MG63 (cell line): ENCODE data around the gene MAP2K5. TPM values are rescaled to one million over a fixed set of nuclear protein-coding genes. Genes with fewer than 3 reads are reported as not detected.

ENCODE experiments used
- DNase-seq: peaks from one replicate; pipeline ENCODE4 v3.0.0-alpha.2; 2020
- H3K27me3 ChIP-seq: fragments of 250-450 bp; sonication (Bioruptor Pico); 2 replicates; pipeline ENCODE4 v1.5.1; 2020; ENCODE audit warnings: mild to moderate bottlenecking, moderate library complexity
- H3K36me3 ChIP-seq: fragments of 250-450 bp; sonication (Bioruptor Pico); 2 replicates; pipeline ENCODE4 v1.5.1; 2020; ENCODE audit warnings: mild to moderate bottlenecking, moderate library complexity
- H3K4me3 ChIP-seq: fragments of 250-450 bp; sonication (Bioruptor Pico); 2 replicates; pipeline ENCODE4 v1.5.1; 2020; ENCODE audit warnings: mild to moderate bottlenecking, moderate library complexity
- H3K9me3 ChIP-seq: fragments of 250-450 bp; sonication (Bioruptor Pico); 2 replicates; pipeline ENCODE4 v1.5.1; 2020; ENCODE audit warnings: mild to moderate bottlenecking, moderate library complexity
- total RNA-seq: library from RNA; depleted of rRNA; stranded (reverse); fragments of >200 nt; shearing (Covaris generic); gene quantifications from 2 replicates; pipeline ENCODE4 v1.2.3, GENCODE V29; 2014; ENCODE audit warnings: low replicate concordance

Gene MAP2K5
- total RNA-seq, 1 experiment from 2014 or later = 2.5 TPM

DNA sequence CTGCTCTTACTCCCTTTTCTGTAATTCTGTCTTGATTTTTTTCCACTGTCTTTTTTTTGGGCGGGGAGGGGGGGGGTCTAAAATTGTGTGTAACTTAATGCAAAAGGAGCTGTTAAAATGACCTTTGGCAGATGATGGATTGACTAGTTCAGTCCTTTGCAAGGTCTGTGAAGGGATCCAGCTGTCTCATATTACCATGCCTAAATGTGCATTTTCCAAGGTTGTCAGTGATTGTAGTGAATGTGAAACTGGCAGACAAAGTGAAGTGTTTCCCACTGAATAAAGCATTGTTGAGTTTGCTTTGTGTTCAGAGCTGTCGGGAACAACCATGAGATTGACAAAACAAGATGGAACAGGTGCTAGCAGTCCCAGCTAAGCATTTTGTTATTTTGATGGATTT, 172.7 kb downstream of the MAP2K5 start:
- H3K9me3 ChIP-seq = no peaks in the 10 kb centered on the region
- no peak for DNase-seq
- H3K27me3 ChIP-seq = no peaks in the 10 kb centered on the region
- no peaks in the 10 kb centered on the region for H3K36me3 ChIP-seq
- no peak overlapping the region for H3K4me3 ChIP-seq

DNA sequence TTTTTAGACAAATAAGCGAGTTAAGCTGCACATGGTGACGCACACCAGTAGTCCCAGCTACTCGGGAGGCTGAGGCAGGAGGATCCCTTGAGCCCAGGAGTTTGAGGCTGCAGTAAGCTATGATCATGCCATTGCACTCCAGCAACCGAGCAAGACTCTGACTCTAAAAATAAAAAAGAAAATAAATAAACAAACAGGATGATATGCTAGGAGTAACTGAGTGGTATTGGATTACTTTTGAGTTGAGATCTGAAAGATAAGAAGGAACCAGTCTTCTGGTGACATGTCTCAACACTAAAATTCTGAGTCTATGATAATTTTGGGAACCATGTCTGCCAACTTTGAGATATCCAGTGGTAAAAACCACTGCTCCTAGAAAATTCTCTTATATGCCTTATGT, 173.7 kb downstream of the MAP2K5 start:
- Histone ChIP-seq H3K4me3 (no peak overlapping the region), H3K9me3 (no peaks in the 10 kb centered on the region), H3K27me3 (no peaks in the 10 kb centered on the region), H3K36me3 (no peaks in the 10 kb centered on the region)
- no peak for DNase-seq

DNA sequence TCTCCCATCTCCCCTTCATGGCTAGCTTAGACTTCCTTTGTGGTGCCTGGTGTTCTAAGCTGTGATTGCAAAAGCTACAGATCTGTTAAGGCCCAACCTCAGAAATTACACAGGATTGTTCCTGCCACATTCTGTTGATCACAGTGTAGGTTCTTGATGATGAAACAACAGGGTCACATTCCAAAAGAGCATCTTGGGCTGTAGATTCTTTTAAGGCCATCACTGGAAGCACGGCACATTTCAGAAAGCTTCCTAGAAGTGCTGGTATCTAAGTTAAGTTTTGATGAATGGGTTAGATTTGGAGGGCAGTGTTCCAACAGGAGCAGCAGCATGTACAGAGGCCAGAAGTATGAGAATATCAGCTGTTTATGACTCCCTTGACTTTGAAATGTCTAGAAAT, 175.3 kb downstream of the MAP2K5 start:
- no peak for DNase-seq
- Histone ChIP-seq H3K27me3 (no peaks in the 10 kb centered on the region), H3K36me3 (no peaks in the 10 kb centered on the region), H3K4me3 (no peak overlapping the region), H3K9me3 (no peaks in the 10 kb centered on the region)

DNA sequence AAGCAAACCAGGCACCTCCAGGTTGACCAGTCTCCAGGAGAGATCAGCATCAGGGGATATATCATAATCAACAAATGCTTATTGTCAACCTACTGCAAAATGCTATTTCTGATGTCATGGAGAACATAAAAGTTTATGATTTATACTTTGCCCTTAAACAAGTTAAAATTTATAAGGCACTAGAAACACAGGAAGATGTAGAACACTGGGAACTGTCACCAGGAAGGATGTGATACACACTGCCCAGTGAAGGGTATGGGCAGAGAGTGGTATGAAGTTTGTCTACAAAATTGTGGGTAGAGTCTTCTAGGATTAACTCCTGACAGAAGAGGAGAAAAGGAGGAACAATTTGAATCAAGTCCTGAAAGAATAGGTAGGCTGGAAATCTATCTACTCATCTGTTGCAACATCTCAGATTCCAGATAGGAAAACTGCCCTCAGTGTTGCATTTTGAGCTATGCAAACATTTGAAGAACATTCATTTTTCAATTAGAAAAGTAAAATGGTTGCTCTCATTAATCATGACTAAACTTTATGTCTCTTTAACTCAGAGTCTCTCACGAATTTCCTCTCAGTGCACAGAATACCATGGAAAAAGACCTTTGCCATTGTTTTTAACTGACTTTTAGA, 176.9 kb downstream of the MAP2K5 start:
- Histone ChIP-seq H3K36me3 (no peaks in the 10 kb centered on the region), H3K27me3 (no peaks in the 10 kb centered on the region), H3K4me3 (no peak overlapping the region), H3K9me3 (no peaks in the 10 kb centered on the region)
- no peak for DNase-seq

- DNase-seq = no peak
- Histone ChIP-seq H3K4me3 (no peak overlapping the region), H3K9me3 (no peaks in the 10 kb centered on the region)
Measured at GRCh38 chr15:67720556-67721175, 178.2 kb downstream of the MAP2K5 start.

DNA sequence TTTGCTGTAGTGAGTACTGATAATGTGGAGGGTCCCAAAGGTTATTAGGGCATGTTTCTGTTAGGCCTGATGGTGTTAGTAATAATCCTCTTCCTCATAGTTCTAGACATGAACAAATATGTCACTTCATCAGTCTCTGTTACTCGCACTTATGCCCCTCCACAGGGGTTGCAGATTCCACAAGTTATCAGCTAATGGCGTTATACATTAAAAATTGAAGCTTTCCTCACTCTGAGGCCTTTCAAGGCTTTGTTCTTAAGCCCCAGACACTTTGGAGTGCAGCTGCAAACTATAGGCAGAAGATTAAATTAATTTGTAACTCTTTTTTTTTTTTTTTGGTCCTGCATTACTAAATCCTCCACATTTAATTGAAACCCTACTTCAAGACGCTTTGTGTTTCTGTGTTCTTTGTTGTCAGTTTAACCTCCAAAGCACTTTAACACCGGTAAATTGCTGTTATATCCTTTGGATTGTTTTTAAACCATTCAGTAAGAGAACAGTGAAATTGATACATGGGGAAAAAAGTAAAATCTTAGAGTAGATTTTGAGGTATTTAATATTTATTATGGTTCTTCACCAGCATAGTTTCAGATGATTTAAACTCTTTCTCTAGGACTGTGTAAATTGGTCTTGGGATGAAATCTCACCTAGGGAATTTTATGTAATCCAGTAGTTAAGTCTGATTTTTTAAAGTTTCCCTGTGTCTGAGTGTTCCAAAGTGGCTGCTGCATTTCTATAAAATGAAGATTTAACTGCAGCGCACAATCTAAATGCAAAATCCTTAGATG, 179.7 kb downstream of the MAP2K5 start:
- no peak overlapping the region for H3K4me3 ChIP-seq
- no peaks in the 10 kb centered on the region for H3K27me3 ChIP-seq
- H3K9me3 ChIP-seq = no peaks in the 10 kb centered on the region
- DNase-seq = no peak
- no peaks in the 10 kb centered on the region for H3K36me3 ChIP-seq

More at GRCh38 chr15:67720556-67721175, 178.2 kb downstream of the MAP2K5 start:
- Histone ChIP-seq H3K36me3 (no peaks in the 10 kb centered on the region), H3K27me3 (no peaks in the 10 kb centered on the region)

- no peak for DNase-seq
- H3K36me3 ChIP-seq = no peaks in the 10 kb centered on the region
- H3K9me3 ChIP-seq = no peaks in the 10 kb centered on the region
- no peaks in the 10 kb centered on the region for H3K27me3 ChIP-seq
- H3K4me3 ChIP-seq = no peak overlapping the region
Measured at GRCh38 chr15:67723294-67724024, 181.0 kb downstream of the MAP2K5 start.

- Histone ChIP-seq H3K27me3 (no peaks in the 10 kb centered on the region), H3K4me3 (no peak overlapping the region)
Measured at GRCh38 chr15:67724691-67725375, 182.3 kb downstream of the MAP2K5 start.

DNA sequence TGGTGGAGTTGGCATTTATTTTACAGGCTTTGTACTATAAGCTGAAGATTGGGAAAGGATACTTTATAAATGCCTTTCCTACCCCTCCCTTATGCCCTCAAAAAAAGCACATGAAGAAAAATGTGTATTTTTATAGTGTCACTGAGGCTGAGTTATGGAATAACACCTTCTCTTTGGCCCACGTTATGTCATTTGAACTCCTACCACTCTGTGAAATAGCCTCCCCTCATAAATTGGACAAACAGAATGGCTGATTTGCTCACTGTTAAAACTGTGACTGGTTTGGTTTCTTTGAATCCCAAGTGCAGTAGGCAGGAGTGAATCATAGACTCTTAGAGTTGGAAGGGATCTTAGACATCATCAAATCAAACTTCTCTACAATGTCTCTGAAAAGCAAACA, 187.6 kb downstream of the MAP2K5 start:
- no peaks in the 10 kb centered on the region for H3K9me3 ChIP-seq
- DNase-seq = no peak

More at GRCh38 chr15:67724691-67725375, 182.3 kb downstream of the MAP2K5 start:
- no peak for DNase-seq
- no peaks in the 10 kb centered on the region for H3K9me3 ChIP-seq
- no peaks in the 10 kb centered on the region for H3K36me3 ChIP-seq

DNA sequence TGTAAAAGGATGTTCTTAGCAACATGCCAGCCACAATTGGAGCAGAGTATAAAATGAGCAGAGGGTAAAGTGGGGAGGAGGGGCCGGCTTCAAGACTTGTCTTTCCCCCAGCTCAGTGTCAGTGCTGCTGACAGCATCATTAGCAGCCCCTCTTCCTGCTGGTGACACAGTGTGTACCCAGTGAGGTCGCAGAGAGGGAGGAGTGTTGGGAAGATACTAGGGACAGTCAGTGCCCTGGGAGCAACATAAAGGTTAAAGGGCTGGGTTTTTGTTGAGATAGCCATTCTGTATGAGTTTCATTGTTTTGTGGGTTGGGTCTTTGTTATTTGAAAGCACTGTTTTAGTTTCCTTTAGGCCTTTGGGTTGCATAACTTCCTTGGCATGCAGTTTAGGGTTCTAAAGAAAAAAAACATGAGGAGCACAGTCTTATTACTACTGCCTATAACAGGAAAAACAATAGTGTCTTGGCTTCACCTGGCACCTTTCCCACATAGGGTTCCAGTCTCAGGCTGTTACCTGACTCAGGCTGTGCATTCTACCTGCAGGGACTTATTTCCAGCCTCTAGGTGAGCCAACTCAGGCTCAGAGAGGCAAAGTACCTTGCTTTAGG, 188.7 kb downstream of the MAP2K5 start:
- no peaks in the 10 kb centered on the region for H3K27me3 ChIP-seq
- no peaks in the 10 kb centered on the region for H3K36me3 ChIP-seq
- no peak overlapping the region for H3K4me3 ChIP-seq
- no peaks in the 10 kb centered on the region for H3K9me3 ChIP-seq
- no peak for DNase-seq

More for the DNA sequence above, 187.6 kb downstream of the MAP2K5 start:
- Histone ChIP-seq H3K4me3 (no peak overlapping the region), H3K27me3 (no peaks in the 10 kb centered on the region), H3K36me3 (no peaks in the 10 kb centered on the region)

DNA sequence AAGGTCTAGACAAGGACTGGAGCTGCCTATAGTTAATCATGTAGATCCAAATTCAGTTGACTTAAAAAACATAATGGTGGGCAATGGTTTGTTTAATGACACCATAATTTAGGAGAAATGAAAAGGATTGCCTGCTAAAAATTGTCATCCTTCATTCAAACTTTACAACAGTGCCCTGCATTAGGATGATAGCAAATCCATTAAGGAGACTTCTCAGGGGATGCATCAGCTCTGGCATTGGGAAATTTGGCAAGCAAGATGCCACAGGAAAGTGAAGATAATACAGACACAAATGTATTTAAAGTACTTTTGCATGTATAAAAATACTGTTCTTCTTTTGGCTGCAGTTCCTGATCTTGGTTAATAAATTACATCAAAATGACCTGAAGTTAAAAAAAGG, 189.7 kb downstream of the MAP2K5 start:
- DNase-seq = no peak
- Histone ChIP-seq H3K9me3 (no peaks in the 10 kb centered on the region), H3K27me3 (no peaks in the 10 kb centered on the region), H3K4me3 (no peak overlapping the region), H3K36me3 (no peaks in the 10 kb centered on the region)

- Histone ChIP-seq H3K36me3 (no peaks in the 10 kb centered on the region), H3K27me3 (no peaks in the 10 kb centered on the region), H3K4me3 (no peak overlapping the region), H3K9me3 (no peaks in the 10 kb centered on the region)
- no peak for DNase-seq
Measured at GRCh38 chr15:67732671-67733374, 190.3 kb downstream of the MAP2K5 start.

DNA sequence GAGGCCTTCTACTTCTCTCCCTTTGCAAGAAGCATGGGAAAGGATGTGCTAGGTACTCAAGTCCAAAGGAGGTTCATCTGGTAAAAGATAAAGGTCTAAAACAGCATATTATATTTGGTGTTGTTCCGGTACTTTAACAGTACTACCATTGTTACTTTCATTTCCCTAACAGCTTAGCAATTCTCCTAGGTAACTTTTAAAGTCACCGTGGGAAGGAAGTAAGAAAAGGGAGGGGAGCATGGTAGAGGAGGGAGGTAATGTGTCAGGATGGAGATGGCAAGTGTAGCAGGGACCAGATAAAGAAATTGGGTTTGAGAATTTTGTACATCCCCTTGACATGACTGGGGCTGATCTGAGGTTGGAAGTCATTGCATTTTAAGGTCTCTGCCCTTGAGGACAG, 193.4 kb downstream of the MAP2K5 start:
- no peaks in the 10 kb centered on the region for H3K27me3 ChIP-seq
- no peak for DNase-seq
- H3K36me3 ChIP-seq = no peaks in the 10 kb centered on the region
- H3K4me3 ChIP-seq = no peak overlapping the region
- H3K9me3 ChIP-seq = no peaks in the 10 kb centered on the region

- no peaks in the 10 kb centered on the region for H3K27me3 ChIP-seq
- H3K4me3 ChIP-seq = no peak overlapping the region
- H3K9me3 ChIP-seq = no peaks in the 10 kb centered on the region
- no peak for DNase-seq
- H3K36me3 ChIP-seq = no peaks in the 10 kb centered on the region
Measured at GRCh38 chr15:67736810-67737209, 194.3 kb downstream of the MAP2K5 start.

DNA sequence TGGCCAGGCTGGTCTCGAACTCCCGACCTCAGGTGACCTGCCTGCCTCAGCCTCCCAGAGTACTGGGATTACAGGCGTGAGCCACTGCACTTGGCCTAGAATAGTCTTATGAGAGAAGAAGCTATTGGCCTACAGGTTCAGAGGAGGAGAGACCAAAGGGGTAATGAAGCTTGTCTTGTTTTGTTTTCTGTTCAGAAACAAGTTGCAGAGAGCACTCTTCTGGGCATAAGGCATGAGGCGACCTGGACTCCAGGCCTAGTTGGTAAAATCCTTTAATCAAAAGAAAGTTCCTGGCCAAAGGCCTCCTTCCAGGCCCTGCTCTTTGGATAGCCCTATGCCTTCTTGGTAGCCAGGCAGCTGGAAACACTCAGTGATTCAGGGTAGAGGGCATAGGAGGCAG, 195.6 kb downstream of the MAP2K5 start:
- DNase-seq = no peak
- H3K27me3 ChIP-seq = no peaks in the 10 kb centered on the region
- H3K36me3 ChIP-seq = no peaks in the 10 kb centered on the region
- no peaks in the 10 kb centered on the region for H3K9me3 ChIP-seq
- no peak overlapping the region for H3K4me3 ChIP-seq

GRCh38 chr15:67740405-67740804, 197.9 kb downstream of the MAP2K5 start:
- H3K27me3 ChIP-seq = no peaks in the 10 kb centered on the region
- no peak for DNase-seq
- H3K4me3 ChIP-seq = no peak overlapping the region
- no peaks in the 10 kb centered on the region for H3K36me3 ChIP-seq
- H3K9me3 ChIP-seq = no peaks in the 10 kb centered on the region
